A673 (cell line): ENCODE data around the gene ZNF57. TPM values are rescaled to one million over a fixed set of nuclear protein-coding genes. Genes with fewer than 3 reads are reported as not detected.
"Not testable (repeated sequence)": the region's sequence is repeated elsewhere in the genome, so short reads cannot be mapped to it uniquely, and the experiment has no call there.

ENCODE experiments used
- BruUV-seq: library from RNA; stranded (reverse); fragments of 400-500 nt; replicated peaks from 2 replicates; lab custom pipeline; 2021; lab: Mats Ljungman, UMichigan
- CTCF ChIA-PET: fragments of 300-600 bp; sonication (Branson Sonifier 250); formaldehyde crosslinking; loops from one replicate; lab custom pipeline; 2022; ENCODE audit warnings: antibody characterized with exemption; lab: Charles Lee
- POLR2A ChIA-PET: fragments of 300-600 bp; sonication (Branson Sonifier 250); formaldehyde crosslinking; loops from one replicate; lab custom pipeline; 2022; ENCODE audit warnings: antibody characterized with exemption; ENCODE audit not compliant: low non-redundant PET; lab: Charles Lee
- DNase-seq: peaks from one replicate; pipeline ENCODE4 v3.0.0-alpha.2; 2015; ENCODE audit warnings: low spot score
- H3K27ac ChIP-seq: fragments of 200-600 bp; sonication (generic); 2 replicates; pipeline ENCODE4 v1.5.1; 2016; ENCODE audit warnings: mixed run types, low read depth, mild to moderate bottlenecking, mixed read lengths, antibody characterized with exemption, low read length; ENCODE audit not compliant: poor library complexity, severe bottlenecking
- H3K27me3 ChIP-seq: fragments of 200-600 bp; sonication (generic); replicated peaks from 2 replicates; pipeline ENCODE4 v1.6.1; 2017; ENCODE audit warnings: mixed run types, low read depth, mild to moderate bottlenecking, mixed read lengths, antibody characterized with exemption, low read length; ENCODE audit not compliant: insufficient read depth, poor library complexity
- H3K36me3 ChIP-seq: fragments of 200-600 bp; sonication (generic); 2 replicates; pipeline ENCODE4 v1.6.1; 2016; ENCODE audit warnings: mixed run types, mild to moderate bottlenecking, mixed read lengths, antibody characterized with exemption, low read length; ENCODE audit not compliant: insufficient read depth, poor library complexity, severe bottlenecking
- H3K4me1 ChIP-seq: fragments of 200-600 bp; sonication (generic); 2 replicates; pipeline ENCODE4 v1.6.1; 2017; ENCODE audit warnings: mixed run types, mild to moderate bottlenecking, mixed read lengths, antibody characterized with exemption, low read length; ENCODE audit not compliant: insufficient read depth, poor library complexity, severe bottlenecking
- H3K4me3 ChIP-seq: fragments of 200-600 bp; sonication (generic); 2 replicates; pipeline ENCODE4 v1.5.1; 2016; ENCODE audit warnings: low read depth, mixed run types, mild to moderate bottlenecking, mixed read lengths, low read length; ENCODE audit not compliant: poor library complexity, severe bottlenecking
- H3K9me3 ChIP-seq: fragments of 200-600 bp; sonication (generic); 2 replicates; pipeline ENCODE4 v1.6.1; 2016; ENCODE audit warnings: mixed run types, low read depth, mild to moderate bottlenecking, mixed read lengths, antibody characterized with exemption, low read length; ENCODE audit not compliant: poor library complexity, severe bottlenecking
- CTCF ChIP-seq: fragments of 300-800, 200-600 bp; sonication (generic); conservative IDR thresholded peaks from 2 replicates; pipeline ENCODE4 v1.5.1; 2017; ENCODE audit warnings: low read depth, mild to moderate bottlenecking, antibody characterized with exemption, low read length, moderate library complexity, mixed read lengths
- EZH2 ChIP-seq: fragments of 200-600 bp; sonication (generic); IDR thresholded peaks from 2 replicates; pipeline ENCODE4 v1.6.1; 2017; ENCODE audit warnings: borderline replicate concordance, low read depth, mild to moderate bottlenecking, mixed read lengths, antibody characterized with exemption, low read length; ENCODE audit not compliant: poor library complexity, severe bottlenecking
- intact Hi-C: fragments of 100-400 bp; cut with micrococcal nuclease; formaldehyde crosslinking; loops from one replicate; pipeline ENCODE4 v1.10.0; 2022; ENCODE audit not compliant: unreplicated experiment
- total RNA-seq: library from RNA; stranded (reverse); gene quantifications from 2 replicates; pipeline ENCODE4 v1.2.3, GENCODE V29; 2021

Gene ZNF57
- total RNA-seq, 1 experiment from 2014 or later, result 5.1 TPM

- intact Hi-C loops, result no loop called here
- Histone ChIP-seq H3K9me3 (peaks cover 5% of the 10 kb centered on the region), H3K36me3 (no peaks in the 10 kb centered on the region), H3K4me3 (no peak overlapping the region), H3K27me3 (no peaks in the 10 kb centered on the region), H3K4me1 (no peaks in the 10 kb centered on the region), H3K27ac (no peak overlapping the region)
- BruUV-seq, result no TSS peak
- no peak for TF ChIP-seq CTCF
- ChIA-PET CTCF (no interaction called here), POLR2A (no interaction called here)
- no peak for DNase-seq
Observed at GRCh38 chr19:2927032-2927430, 26.3 kb downstream of the ZNF57 start.

GRCh38 chr19:2933490-2933910 is 32.8 kb downstream of the ZNF57 start:
- intact Hi-C loops, result no loop called here
- no peak overlapping the region for H3K4me3 ChIP-seq
- BruUV-seq, result no TSS peak
- TF ChIP-seq CTCF, result no peak
- DNase-seq, result no peak
- no peaks in the 10 kb centered on the region for H3K4me1 ChIP-seq
- H3K27ac ChIP-seq, result no peak overlapping the region
- no peaks in the 10 kb centered on the region for H3K27me3 ChIP-seq
- CTCF ChIA-PET, result interaction anchor here (0.7 kb wide), 1 partner anchor 144 kb away, joined by 3 read pairs; no protein-coding TSS in a partner anchor
- H3K36me3 ChIP-seq, result peaks cover 42% of the 10 kb centered on the region
- POLR2A ChIA-PET, result no interaction called here
- peaks cover 31% of the 10 kb centered on the region for H3K9me3 ChIP-seq

- H3K27me3 ChIP-seq, intact Hi-C loops, BruUV-seq, DNase-seq, CTCF ChIA-PET, POLR2A ChIA-PET, H3K27ac ChIP-seq, H3K4me3 ChIP-seq, H3K4me1 ChIP-seq: not testable (repeated sequence)
- Histone ChIP-seq H3K9me3 (peaks cover 27% of the 10 kb centered on the region), H3K36me3 (peaks cover 48% of the 10 kb centered on the region)
Observed at GRCh38 chr19:2935863-2936262, 35.1 kb downstream of the ZNF57 start.

GRCh38 chr19:2942928-2943640 is 42.4 kb downstream of the ZNF57 start:
- H3K27me3 ChIP-seq, result no peaks in the 10 kb centered on the region
- H3K4me1 ChIP-seq, result no peaks in the 10 kb centered on the region
- no peak for DNase-seq
- intact Hi-C loops, result no loop called here
- ChIA-PET CTCF (no interaction called here), POLR2A (no interaction called here)
- H3K4me3 ChIP-seq, result no peak overlapping the region
- BruUV-seq, result no TSS peak
- H3K27ac ChIP-seq, result no peak overlapping the region
- no peaks in the 10 kb centered on the region for H3K9me3 ChIP-seq
- TF ChIP-seq EZH2 (no peak), CTCF (no peak)
- H3K36me3 ChIP-seq, result peaks cover 11% of the 10 kb centered on the region
